HG02852 (cell line): ENCODE measurements around the gene GHSR.
"Not testable (repeated sequence)": the region's sequence is repeated elsewhere in the genome, so short reads cannot be mapped to it uniquely, and the experiment has no call there.

Experiments used
- ATAC-seq: cut with Tn5 transposase; IDR thresholded peaks from one replicate; pipeline ENCODE4 v1.9.1; 2021; ENCODE audit warnings: mild to moderate bottlenecking, moderate library complexity; ENCODE audit not compliant: unreplicated experiment

GHSR gene, protein sequence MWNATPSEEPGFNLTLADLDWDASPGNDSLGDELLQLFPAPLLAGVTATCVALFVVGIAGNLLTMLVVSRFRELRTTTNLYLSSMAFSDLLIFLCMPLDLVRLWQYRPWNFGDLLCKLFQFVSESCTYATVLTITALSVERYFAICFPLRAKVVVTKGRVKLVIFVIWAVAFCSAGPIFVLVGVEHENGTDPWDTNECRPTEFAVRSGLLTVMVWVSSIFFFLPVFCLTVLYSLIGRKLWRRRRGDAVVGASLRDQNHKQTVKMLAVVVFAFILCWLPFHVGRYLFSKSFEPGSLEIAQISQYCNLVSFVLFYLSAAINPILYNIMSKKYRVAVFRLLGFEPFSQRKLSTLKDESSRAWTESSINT

DNA sequence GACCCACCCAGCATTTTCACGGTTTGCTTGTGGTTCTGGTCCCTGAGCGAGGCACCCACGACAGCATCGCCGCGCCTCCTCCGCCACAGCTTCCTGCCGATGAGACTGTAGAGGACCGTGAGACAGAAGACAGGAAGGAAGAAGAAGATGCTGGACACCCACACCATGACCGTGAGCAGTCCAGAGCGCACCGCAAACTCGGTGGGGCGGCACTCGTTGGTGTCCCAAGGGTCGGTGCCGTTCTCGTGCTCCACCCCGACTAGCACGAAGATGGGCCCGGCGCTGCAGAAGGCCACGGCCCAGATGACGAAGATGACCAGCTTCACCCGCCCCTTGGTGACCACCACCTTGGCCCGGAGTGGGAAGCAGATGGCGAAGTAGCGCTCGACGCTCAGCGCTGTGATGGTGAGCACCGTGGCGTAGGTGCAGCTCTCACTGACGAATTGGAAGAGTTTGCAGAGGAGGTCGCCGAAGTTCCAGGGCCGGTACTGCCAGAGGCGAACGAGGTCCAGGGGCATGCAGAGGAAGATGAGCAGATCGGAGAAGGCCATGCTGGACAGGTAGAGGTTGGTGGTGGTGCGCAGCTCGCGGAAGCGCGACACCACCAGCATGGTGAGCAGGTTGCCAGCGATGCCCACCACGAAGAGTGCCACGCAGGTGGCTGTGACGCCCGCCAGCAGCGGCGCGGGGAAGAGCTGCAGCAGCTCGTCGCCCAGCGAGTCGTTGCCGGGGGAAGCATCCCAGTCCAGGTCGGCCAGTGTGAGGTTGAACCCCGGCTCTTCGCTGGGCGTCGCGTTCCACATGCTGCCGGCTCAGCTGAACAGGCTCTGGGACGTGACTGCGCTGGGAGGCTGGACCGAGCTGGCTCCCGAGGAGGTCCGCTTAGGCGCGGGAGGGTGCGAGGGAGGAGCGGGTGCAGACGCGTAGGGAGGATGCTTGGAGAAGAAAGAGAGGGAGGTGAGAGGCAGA lies at the start of gene GHSR:
Gene GHSR, minus strand, starts transcription at position 846 of the 969 bp plus-strand sequence. Its CDS starts 43 bp downstream, at position 803.
- no peak for ATAC-seq

DNA sequence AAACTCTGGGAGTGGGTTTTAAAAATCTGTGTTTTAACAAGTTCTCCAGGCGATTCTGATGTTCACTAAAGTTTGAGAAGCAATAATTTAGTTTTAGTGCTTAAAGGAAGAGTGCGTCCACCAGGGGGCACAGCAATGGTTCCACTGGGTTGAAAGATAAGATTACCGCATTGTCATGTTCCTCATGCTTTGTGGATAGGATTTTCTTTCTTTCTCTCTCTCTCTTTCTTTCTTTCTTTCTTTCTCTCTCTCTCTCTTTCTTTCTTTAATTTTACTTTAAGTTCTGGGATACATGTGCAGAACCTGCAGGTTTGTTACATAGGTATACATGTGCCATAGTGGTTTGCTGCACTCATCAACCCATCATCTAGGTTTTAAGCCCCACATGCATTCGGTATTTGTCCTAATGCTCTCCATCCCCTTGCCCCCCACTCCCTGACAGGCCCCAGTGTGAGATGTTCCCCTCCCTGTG lies 42.0 kb upstream of the GHSR start:
- not testable (repeated sequence) for ATAC-seq

- ATAC-seq = no peak
Observed at GRCh38 chr3:172478116-172478515, 29.9 kb upstream of the GHSR start.

GRCh38 chr3:172476347-172476746 lies 28.1 kb upstream of the GHSR start:
- no peak for ATAC-seq

DNA sequence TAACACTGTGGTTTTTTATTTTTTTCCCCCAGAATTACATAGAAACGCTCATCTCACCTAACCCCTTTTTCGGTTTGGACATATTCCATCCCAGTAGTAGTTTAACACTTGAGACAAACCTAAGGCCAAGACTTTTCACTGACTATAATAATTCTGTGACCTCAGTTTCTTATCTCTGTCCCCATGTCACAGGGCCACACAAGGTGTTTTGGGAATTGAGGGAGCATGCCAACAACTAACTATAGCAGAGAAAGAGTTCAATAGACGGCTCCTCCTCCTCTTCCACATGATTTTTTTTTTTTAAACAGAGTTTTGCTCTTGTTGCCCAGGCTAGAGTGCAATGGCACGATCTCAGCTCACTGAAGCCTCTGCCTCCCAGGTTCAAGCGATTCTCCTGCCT lies 27.4 kb upstream of the GHSR start:
- no peak for ATAC-seq

GRCh38 chr3:172471903-172472302 lies 23.6 kb upstream of the GHSR start:
- ATAC-seq = no peak

- ATAC-seq = no peak
Observed at GRCh38 chr3:172470588-172470987, 22.3 kb upstream of the GHSR start.

DNA sequence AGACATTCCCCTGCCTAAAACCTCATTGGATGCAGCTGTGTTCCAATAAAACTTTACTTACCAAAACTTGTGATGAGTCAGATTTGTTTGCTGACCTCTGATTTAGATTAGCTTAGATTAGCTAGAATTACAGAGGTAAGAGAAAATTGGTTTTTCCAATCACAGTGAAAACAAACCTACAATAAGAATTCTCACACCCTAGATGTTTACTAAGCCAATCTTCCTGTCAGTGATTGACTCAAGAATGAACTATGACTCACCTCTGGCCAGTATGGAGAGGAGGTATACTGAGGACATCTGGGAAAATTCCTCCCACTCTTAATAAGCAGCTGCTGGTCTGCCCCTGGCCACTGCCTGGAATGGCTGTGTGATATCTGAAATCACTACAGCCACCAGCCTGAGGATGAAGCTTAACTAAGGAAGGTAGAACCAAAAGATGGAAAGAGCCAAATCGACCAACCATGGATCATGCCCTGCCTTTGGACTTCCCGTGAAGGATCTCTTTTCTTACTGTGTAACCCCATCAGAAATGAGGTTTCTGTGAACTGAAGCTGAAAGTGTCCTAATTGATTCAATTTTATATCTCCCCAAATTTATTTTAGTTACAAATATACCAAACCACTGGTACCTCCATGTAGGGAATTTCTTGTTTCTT lies 19.0 kb upstream of the GHSR start:
- ATAC-seq = no peak

- ATAC-seq = no peak
Observed at GRCh38 chr3:172466553-172467130, 18.4 kb upstream of the GHSR start.

DNA sequence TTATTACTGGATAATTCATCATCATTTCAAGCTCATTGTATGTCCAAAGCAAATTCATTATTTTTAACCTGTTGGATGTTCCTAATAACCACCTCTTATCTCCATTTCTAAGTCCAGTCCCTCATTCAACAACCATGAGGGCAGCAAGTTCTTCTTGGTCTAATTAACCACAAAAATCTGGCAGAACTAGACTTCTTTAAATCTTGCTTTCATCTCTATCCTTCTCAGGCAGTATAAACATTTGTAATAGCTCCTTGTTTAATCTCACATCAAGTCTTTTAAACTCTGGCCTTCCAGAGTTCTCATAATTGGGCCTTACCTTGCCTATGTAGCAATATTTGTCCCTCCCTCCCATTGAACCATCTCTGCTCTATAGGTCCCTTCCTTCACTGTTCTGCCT lies 17.0 kb upstream of the GHSR start:
- no peak for ATAC-seq

DNA sequence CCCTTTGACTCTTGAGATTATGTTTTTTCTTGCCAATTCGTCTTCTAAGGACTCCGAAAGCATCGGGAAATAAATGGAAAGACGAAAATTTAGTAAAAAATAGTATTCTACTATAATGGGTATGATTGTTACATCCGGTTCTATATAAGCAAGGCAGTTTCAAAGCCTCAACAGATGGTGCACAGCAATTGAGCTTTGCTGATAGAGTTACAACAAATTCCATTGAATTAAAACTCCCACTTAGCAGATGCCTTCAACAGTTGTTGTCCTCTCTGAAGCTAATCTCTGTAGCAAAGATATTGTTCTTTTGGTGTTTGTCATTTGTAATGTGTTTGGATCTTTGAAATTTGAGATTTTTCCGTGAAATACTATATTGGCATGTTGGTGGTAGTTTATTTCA lies 16.1 kb upstream of the GHSR start:
- no peak for ATAC-seq

GRCh38 chr3:172461530-172462138 lies 13.4 kb upstream of the GHSR start:
- no peak for ATAC-seq

DNA sequence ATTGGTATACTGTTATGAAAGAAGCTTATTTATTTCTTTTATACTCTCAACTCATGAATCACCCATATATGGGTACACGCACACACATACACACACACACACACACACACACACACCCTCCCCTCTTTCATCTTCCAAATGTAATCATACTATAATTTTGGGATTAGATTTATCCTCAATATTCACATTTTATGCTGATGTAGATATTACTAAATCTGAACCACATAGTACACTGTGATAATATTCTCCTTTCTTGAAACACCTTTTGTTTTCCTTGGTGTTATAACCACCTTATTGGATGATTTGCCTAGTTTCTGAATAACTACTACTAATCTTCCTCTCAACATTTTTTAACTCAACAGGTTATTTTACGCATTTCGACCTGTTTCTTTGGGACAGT lies 8.1 kb upstream of the GHSR start:
- ATAC-seq = no peak

DNA sequence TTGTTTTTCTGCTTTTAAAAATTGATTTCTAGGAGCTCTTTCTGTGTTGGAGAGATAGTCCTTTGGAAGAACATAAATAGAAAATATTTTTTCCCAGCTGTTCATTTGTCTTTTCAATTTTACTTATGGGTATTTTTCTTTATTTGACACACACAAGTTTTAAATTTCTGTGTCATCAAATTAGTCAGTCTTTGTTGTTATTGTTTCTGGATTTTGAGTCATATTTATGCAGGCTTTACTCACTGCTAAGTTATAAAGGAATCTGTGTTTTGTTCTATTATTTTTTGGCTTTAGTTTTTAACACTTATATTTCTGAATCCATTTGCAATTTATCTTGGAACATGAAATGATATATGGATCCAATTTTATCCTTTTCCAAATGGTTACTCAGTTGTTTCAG lies 5.9 kb upstream of the GHSR start:
- ATAC-seq = no peak

- ATAC-seq = no peak
Observed at GRCh38 chr3:172449466-172450149, 1.4 kb upstream of the GHSR start.

- no peak for ATAC-seq
Observed at GRCh38 chr3:172448661-172449465, 607 bp upstream of the GHSR start.

DNA sequence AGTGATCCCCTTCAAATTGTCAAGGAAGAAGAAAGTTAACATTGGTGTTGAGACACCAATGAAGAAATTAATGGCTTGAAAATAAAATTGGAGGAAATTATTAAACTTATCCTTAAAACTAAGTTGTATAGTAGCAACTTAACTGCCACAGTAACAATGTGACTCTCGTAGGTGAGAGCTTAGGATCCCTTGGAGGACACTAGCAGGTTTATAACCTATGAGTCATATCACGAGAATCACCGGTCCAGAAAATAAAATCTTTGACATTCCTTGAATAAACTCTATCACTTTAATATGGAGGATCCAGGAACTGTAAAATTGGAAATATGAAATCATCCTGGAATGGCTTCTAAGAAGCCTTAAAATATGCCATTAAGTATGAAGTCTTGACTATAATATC lies 2.1 kb downstream of the GHSR start:
- no peak for ATAC-seq

- no peak for ATAC-seq
Observed at GRCh38 chr3:172444821-172445220, 3.4 kb downstream of the GHSR start.

GRCh38 chr3:172442606-172443005 lies 5.7 kb downstream of the GHSR start:
- ATAC-seq = no peak
